CD4-positive, alpha-beta T cell (primary cell): ENCODE results near the gene IFNA14. TPM values are rescaled to one million over a fixed set of nuclear protein-coding genes. Genes with fewer than 3 reads are reported as not detected.
"Not testable (repeated sequence)": the region's sequence is repeated elsewhere in the genome, so short reads cannot be mapped to it uniquely, and the experiment has no call there.

Source experiments
- ATAC-seq: fragments of 200-7000 bp; cut with Tn5 transposase; one replicate; pipeline ENCODE4 v1.10.0; 2022; ENCODE audit warnings: mild to moderate bottlenecking; ENCODE audit not compliant: poor library complexity
- CTCF ChIA-PET: fragments of 350-600 bp; sonication (Branson Sonifier 250); formaldehyde crosslinking; loops from one replicate; lab custom pipeline; 2021; ENCODE audit warnings: antibody characterized with exemption, inconsistent platforms; lab: Charles Lee
- POLR2A ChIA-PET: fragments of 350-600 bp; sonication (Branson Sonifier 250); formaldehyde crosslinking; loops from one replicate; lab custom pipeline; 2021; ENCODE audit warnings: antibody characterized with exemption, inconsistent platforms; lab: Charles Lee
- DNase-seq, 14 experiments: peaks; one replicate each; pipeline ENCODE4 v3.0.0-alpha.2; 2013 to 2020; ENCODE audit warnings: mixed read lengths in 2 of 14
- H3K27ac ChIP-seq, 2 donors: one replicate each; pipeline versions ENCODE4 v1.5.1 to v1.7.0; 2013; ENCODE audit warnings: low read length in 2 of 2, low read depth in 1 of 2, mild to moderate bottlenecking in 1 of 2
- H3K27me3 ChIP-seq, 2 experiments: 1 replicate in 1 of 2; 2 replicates in 1 of 2; pipeline versions ENCODE4 v1.6.1 to v1.7.0; 2013; ENCODE audit warnings: low read length in 2 of 2, control low read depth in 1 of 2, mild to moderate bottlenecking in 1 of 2, moderate library complexity in 1 of 2; ENCODE audit not compliant: insufficient read depth in 2 of 2, control insufficient read depth in 1 of 2
- H3K36me3 ChIP-seq: one replicate; pipeline ENCODE4 v1.6.1; 2013; ENCODE audit warnings: low read length, control low read depth; ENCODE audit not compliant: insufficient read depth
- H3K4me1 ChIP-seq: one replicate; pipeline ENCODE4 v1.6.1; 2013; ENCODE audit warnings: low read length, control low read depth; ENCODE audit not compliant: insufficient read depth
- H3K4me3 ChIP-seq: one replicate; pipeline ENCODE4 v1.5.1; 2013; ENCODE audit warnings: mild to moderate bottlenecking, low read length, moderate library complexity
- H3K9me3 ChIP-seq, 2 experiments: 1 replicate in 1 of 2; 2 replicates in 1 of 2; pipeline versions ENCODE4 v1.6.1 to v1.7.0; 2013; ENCODE audit warnings: low read length in 2 of 2, mild to moderate bottlenecking in 2 of 2, control low read depth in 1 of 2, moderate library complexity in 1 of 2; ENCODE audit not compliant: control insufficient read depth in 1 of 2, insufficient read depth in 1 of 2
- H3K27ac Mint-ChIP-seq: one replicate; pipeline ENCODE4 v1.8.0; 2020; ENCODE audit warnings: mixed read lengths
- H3K27me3 Mint-ChIP-seq: one replicate; pipeline ENCODE4 v1.8.0; 2021; ENCODE audit warnings: mixed read lengths
- H3K36me3 Mint-ChIP-seq: one replicate; pipeline ENCODE4 v1.8.0; 2021; ENCODE audit warnings: low read depth, mixed read lengths
- H3K4me1 Mint-ChIP-seq: one replicate; pipeline ENCODE4 v1.8.0; 2021; ENCODE audit warnings: low read depth, mixed read lengths
- H3K4me3 Mint-ChIP-seq: one replicate; pipeline ENCODE4 v1.8.0; 2020; ENCODE audit warnings: mild to moderate bottlenecking, mixed read lengths
- H3K9me3 Mint-ChIP-seq: one replicate; pipeline ENCODE4 v1.8.0; 2020; ENCODE audit warnings: mixed read lengths
- intact Hi-C, 2 experiments: fragments of 100-400 bp; cut with DNase I in 1 of 2; cut with micrococcal nuclease in 1 of 2; formaldehyde crosslinking; loops; one replicate each; pipeline versions ENCODE4 v1.15.1 to v1.9.0; 2023 to 2025; cut with DNase I, micrococcal nuclease
- total RNA-seq, 174 experiments: library from RNA in 2 of 174; stranded (reverse) in 2 of 174; gene quantifications; one replicate each; pipeline ENCODE4 v1.2.3 and lab custom pipeline; 2021 to 2026
- TF ChIP-seq, protein P1 (sequence below): fragments of 200-600 bp; IDR thresholded peaks from one replicate; pipeline ENCODE4 v1.8.0; 2022; ENCODE audit warnings: antibody characterized with exemption, mild to moderate bottlenecking

IFNA14 gene
- total RNA-seq, 2 experiments from 2014 or later: not detected

DNA sequence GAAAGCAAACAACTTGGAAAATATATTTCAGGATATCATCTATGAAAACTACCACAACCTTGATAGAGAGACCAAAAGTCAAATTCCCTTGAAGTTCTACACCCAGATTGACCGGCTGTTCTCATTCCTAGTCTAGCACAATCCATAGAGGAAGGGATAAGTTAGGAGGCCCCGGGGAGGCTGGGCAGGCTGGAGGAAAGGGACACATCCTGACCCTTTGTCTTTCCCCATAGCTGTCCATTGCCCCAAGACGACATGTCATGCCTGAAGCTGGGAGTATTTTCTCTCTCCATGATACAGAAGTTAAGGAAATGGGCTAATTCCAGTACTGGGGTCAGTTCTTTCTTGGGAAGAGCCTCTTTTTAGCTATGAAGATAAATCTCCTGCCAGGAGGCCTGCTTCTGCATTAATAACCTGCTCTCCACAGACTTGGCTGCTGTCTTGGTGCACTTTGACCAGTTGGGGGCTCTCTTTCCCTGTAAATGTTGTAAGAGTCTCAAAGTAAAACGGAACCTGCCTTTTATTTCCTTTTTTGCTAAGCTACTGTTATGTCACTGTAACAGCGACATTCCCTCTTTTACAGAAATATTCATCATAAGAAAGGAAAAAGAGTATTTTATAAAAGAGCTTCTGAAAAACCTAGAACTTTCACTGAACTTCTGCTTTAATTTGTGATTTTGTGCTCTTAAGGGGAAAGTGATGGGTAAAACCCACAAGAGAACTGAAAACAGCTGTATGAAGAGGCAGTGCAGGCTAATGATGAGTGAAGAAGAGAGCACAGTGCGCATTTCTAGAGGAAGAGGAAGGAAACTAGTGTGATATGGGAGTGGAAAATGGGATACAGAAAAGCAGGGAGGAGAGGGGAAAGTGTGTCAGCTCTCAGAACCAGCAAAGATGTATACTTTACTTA is 44.7 kb downstream of the IFNA14 start:
- not testable (repeated sequence) for H3K27me3 ChIP-seq, H3K4me1 ChIP-seq, H3K27ac ChIP-seq, H3K9me3 Mint-ChIP-seq, H3K36me3 Mint-ChIP-seq, H3K4me1 Mint-ChIP-seq, H3K9me3 ChIP-seq, H3K27me3 Mint-ChIP-seq, H3K36me3 ChIP-seq, H3K27ac Mint-ChIP-seq, H3K4me3 ChIP-seq
- TF ChIP-seq, protein P1, sequence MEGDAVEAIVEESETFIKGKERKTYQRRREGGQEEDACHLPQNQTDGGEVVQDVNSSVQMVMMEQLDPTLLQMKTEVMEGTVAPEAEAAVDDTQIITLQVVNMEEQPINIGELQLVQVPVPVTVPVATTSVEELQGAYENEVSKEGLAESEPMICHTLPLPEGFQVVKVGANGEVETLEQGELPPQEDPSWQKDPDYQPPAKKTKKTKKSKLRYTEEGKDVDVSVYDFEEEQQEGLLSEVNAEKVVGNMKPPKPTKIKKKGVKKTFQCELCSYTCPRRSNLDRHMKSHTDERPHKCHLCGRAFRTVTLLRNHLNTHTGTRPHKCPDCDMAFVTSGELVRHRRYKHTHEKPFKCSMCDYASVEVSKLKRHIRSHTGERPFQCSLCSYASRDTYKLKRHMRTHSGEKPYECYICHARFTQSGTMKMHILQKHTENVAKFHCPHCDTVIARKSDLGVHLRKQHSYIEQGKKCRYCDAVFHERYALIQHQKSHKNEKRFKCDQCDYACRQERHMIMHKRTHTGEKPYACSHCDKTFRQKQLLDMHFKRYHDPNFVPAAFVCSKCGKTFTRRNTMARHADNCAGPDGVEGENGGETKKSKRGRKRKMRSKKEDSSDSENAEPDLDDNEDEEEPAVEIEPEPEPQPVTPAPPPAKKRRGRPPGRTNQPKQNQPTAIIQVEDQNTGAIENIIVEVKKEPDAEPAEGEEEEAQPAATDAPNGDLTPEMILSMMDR: peak; percentile 48
- H3K4me3 Mint-ChIP-seq: peak overlapping the region; percentile 11
- intact Hi-C loops: loop anchor here in 1 of 2 experiments (10.0 kb wide), 1 partner anchor 200 kb away; no protein-coding TSS in a partner anchor
- CTCF ChIA-PET: interaction anchor here (0.7 to 1.6 kb wide), 6 partner anchors 9 to 344 kb away, joined by 3 to 6 read pairs (median 4); partner anchors contain the start of gene IFNA21
- ATAC-seq (peak; percentile 88), DNase-seq (peak in 6 of 14 experiments; percentile 20 to 68 (median 38))
- POLR2A ChIA-PET: interaction anchor here (0.6 to 0.9 kb wide), 2 partner anchors 201 to 1193 kb away, joined by 3 to 4 read pairs; no protein-coding TSS in a partner anchor

Other genes starting within 250 kb of the IFNA14 start
- gene HACD4, start 208.4 kb downstream of the IFNA14 start, total RNA-seq: 1 to 10 TPM; 5.9 to 6.5 TPM
- not detected for gene IFNB1, start 162.1 kb downstream of the IFNA14 start, total RNA-seq
- not detected for gene IFNW1, start 98.2 kb downstream of the IFNA14 start, total RNA-seq
- gene IFNA21, start 73.3 kb downstream of the IFNA14 start, total RNA-seq: not detected
- gene IFNA4, start 52.4 kb downstream of the IFNA14 start, total RNA-seq: not detected
- gene IFNA7, start 37.8 kb downstream of the IFNA14 start, total RNA-seq: not detected
- gene IFNA10, start 32.9 kb downstream of the IFNA14 start, total RNA-seq: not detected
- gene IFNA16, start 22.7 kb downstream of the IFNA14 start, total RNA-seq: not detected
- not detected for gene IFNA17, start 11.8 kb downstream of the IFNA14 start, total RNA-seq
- not detected for gene IFNA5, start 65.3 kb upstream of the IFNA14 start, total RNA-seq
- 10 to 100 TPM; 11.9 to 12.0 TPM for gene KLHL9, start 95.4 kb upstream of the IFNA14 start, total RNA-seq
- gene IFNA6, start 110.9 kb upstream of the IFNA14 start, total RNA-seq: not detected
- not detected for gene IFNA13, start 128.1 kb upstream of the IFNA14 start, total RNA-seq
- gene IFNA2, start 145.4 kb upstream of the IFNA14 start, total RNA-seq: not detected
- not detected for gene IFNA8, start 169.1 kb upstream of the IFNA14 start, total RNA-seq
- not detected for gene IFNA1, start 200.4 kb upstream of the IFNA14 start, total RNA-seq
- gene IFNE, start 242.3 kb upstream of the IFNA14 start, total RNA-seq: not detected